IPS-NIHi11 (cell line): ENCODE measurements around the gene MRPL48.
"Not testable (repeated sequence)": the region's sequence is repeated elsewhere in the genome, so short reads cannot be mapped to it uniquely, and the experiment has no call there.

Source experiments
- DNase-seq: peaks from one replicate; pipeline ENCODE4 v3.0.0; 2012; ENCODE audit warnings: mixed read lengths, low spot score

The MRPL48 gene

GRCh38 chr11:73787643-73788558, at the start of gene MRPL48:
TSS of gene MRPL48 (plus strand) at chr11:73787874. CDS start at chr11:73787972, 98 bp downstream.
- DNase-seq: peak; percentile 94

- DNase-seq: no peak
These were observed 44.6 kb upstream of the MRPL48 start for GRCh38 chr11:73743045-73743444.

- DNase-seq: no peak
These were observed 41.0 kb upstream of the MRPL48 start for GRCh38 chr11:73746701-73747100.

- no peak for DNase-seq
These were observed 39.9 kb upstream of the MRPL48 start for GRCh38 chr11:73747762-73748161.

DNA sequence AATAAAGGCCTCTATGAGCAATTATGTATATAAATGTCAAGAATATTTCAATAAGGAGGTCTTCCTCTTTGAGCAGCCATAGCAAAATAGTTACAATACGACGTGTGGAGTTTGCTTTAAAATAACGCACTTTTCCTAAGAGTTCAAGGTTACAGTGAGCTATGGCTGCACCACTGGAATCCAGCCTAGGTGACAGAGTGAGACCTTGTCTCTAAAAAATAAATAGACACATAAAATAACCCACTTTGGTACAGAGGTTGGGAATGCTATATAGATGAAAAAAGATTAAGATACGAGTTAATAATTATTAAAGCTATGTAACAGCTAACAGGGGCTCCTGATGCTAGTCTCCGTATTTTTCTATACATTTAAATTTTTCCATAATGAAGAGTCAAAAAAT, 39.4 kb upstream of the MRPL48 start:
- no peak for DNase-seq

GRCh38 chr11:73749118-73749517, 38.6 kb upstream of the MRPL48 start:
- DNase-seq: no peak

DNA sequence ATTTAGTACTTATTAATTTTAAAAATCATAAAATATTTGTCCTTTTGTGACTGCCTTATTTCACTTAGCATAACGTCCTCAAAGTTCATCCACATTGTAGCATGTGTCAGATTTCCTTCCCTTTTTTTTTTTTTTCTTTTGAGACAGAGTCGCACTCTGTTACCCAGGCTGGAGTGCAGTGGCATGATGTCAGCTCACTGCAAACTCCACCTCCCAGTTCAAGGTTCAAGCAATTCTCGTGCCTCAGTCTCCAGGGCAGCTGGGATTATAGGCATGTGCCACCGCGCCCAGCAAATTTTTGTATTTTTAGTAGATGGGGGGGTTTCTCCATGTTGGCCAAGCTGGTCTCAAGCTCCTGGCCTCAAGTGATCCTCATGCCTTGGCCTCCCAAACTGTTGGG, 37.4 kb upstream of the MRPL48 start:
- no peak for DNase-seq

DNA sequence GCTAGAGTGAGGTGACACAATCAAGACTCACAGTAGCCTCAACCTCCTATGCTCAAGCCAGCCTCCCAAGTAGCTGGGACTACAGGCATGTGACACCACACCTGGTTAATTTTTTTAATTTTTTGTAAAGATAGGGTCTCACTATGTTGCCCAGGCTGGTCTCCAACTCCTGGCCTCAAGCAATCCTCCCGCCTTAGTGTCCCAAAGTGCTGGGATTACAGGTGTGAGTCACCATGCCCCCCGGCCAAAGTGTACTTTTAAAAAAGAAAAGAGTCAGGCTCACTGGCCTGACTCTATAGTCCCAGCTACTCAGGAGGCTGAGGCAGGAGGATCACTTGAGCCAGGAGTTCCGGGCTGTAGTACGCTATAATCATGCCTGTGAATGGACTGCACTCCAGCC, 36.8 kb upstream of the MRPL48 start:
- not testable (repeated sequence) for DNase-seq

- DNase-seq: no peak
These were observed 35.3 kb upstream of the MRPL48 start for GRCh38 chr11:73752216-73752867.

DNA sequence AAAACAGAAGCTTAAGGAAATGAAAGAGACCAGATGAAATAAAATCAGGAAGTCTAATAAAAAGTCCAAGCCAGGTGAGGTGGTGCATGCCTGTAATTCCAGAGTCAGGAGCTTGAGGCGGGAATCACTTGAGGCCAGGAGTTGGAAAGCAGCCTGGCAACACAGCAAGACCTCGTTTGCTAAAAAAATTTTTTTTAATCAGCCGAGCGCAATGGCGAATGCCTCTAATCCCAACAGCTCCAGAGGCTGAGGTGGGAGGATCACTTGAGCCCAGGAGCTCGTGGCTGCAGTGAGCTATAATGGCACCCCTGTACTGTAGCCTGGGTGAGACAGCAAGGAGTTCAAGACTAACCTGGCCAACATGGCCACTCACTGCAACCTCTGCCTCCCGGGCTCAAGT, 34.8 kb upstream of the MRPL48 start:
- DNase-seq: no peak

DNA sequence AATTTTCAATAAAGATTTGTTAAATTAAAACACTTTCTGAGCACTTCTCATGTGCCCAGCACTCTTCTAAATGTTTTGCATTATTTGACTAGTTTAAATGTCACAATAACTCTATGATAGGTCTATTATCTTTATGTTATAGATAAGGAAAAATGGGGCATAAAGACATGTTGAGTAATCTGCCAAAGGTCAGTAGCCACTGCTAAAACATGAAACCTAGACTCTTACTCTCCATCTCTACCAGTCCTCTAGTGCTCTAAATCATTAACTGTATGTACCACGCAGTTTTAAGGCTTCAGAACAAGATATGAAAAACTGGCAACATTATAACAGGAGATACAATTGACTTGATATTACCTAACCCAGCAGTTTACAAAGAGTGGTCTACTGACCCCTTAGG, 33.7 kb upstream of the MRPL48 start:
- DNase-seq: no peak

DNA sequence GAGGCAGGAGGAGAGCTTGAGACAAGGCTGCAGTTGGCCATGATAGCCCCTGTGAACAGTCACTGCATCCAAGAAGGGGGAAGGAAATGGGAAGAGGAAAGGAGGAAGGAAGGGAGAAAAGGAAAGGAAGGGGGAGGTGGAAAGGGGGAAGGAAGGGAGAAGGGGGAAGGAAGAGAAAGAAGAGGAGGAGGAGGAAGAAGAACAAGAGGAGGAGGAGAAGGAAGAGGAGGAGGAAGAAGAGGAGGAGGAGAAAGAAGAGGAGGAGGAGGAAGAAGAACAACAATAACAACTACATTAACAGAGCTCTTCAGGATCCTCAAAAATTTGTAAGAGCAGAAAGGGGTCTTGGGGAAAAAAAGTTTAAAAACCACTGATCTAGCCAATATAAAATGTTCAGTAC, 32.0 kb upstream of the MRPL48 start:
- DNase-seq: no peak

DNA sequence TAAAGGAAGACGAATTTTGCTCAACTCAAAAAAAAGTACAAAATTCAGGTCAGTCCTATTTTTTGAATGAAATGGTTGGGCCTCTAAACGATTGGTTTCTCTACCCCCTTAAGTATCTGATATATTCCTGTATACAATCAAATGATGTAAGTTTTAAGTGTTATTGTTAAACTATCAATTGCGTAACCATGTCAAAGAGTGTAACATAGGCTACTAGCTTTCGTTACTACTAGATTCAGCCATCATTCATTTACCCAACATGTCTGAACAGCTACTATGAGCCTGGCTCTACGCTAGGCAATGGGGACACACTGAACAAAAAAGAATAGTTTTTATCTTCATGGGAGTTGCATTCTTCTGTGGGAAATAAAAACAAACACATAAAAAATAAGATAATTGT, 30.1 kb upstream of the MRPL48 start:
- no peak for DNase-seq

DNA sequence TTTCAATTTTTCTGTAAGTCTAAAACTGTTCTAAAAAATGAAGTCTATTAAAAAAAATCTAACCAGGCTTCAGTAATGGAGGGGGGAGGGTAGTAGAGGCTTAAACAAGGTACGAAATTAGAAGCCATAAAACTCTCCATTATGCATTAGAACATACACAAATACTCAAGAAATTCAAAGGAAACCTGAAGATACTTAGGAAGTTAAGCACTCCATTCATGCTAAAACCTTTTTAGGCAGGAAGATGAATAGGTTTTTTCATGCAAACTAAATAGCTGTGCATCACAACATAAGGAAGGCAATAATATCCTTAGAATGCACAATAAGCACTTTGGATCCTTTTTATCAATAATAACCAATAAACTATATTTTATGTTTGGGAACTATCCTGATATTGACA, 29.2 kb upstream of the MRPL48 start:
- no peak for DNase-seq

GRCh38 chr11:73759610-73760134, 28.0 kb upstream of the MRPL48 start:
- no peak for DNase-seq

DNA sequence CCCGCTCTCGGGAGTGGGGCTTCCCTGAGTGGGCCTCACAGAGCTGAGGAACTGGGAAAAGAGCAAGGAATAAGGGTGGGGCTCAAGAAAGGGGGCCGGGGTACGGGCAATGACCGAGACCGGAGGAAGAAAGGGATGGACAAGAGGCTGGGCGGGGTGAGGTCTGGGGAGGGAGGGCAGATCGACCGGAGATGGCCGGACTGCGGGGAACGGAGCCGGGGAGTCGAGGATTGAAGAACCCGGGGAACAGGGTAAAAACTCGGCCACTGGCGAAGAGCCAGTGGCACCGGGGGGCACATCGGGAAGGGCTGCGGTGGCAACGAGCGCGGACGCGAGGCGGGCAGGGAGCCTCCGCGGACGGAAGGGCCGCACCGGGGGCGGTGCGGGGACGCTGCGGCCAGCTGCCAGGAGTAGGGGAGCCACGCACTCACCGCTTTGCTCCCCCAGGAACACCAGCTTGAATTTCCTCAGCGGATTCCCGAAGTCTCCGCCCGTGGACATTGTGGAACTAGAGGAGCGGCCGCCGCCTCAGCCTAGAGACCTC, 27.5 kb upstream of the MRPL48 start:
- peak; percentile 56 for DNase-seq

- DNase-seq: peak; percentile 94
These were observed 26.8 kb upstream of the MRPL48 start, which contains the start of gene RAB6A for GRCh38 chr11:73760679-73761402. TSS of gene RAB6A (minus strand) at chr11:73761074. CDS start at chr11:73760635, 439 bp downstream.

DNA sequence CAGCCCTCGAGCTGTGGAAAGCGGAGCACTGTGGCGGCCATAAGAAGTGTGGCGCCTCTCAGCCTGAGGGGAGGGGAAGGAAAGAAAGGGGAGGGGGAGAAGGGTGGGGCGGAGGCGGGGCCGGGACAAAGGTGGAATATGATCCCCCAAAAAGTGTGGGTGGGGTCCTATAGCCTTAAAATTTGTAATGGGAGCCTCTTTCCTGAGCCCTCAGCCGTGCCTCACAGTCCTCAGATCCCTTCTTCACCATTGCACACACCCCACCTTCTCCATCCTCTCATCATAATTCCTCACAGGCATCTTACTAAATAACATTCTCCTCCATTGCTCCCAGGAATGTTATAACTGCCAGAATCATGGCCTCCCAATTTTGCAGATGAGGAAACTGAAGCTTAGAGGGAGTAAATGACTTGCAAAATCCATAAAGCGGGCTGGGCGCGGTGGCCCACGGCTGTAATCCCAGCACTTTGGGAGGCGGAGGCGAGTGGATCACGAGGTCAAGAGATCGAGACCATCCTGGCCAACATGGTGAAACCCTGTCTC, 26.2 kb upstream of the MRPL48 start:
- no peak for DNase-seq

- DNase-seq: no peak
These were observed 24.9 kb upstream of the MRPL48 start for GRCh38 chr11:73762732-73763131.

DNA sequence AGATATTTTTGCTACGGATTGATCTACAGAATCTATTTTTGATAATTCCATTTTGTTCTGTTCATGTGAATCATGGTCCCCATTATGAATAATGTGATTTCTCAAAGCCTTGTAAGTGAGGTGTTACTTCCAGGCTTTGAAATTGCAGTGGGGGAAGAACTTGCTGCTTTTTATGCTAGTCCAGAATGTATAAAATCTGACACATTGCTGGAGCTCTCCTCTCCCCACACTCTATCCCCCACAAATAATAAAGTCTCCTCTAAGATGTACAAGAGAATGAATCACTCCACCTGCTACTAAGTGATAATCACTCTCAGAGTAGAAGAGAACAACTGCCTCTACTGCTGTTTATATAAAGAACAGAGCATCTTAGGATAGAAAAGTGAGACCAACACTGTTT, 20.9 kb upstream of the MRPL48 start:
- no peak for DNase-seq

GRCh38 chr11:73770811-73771210, 16.9 kb upstream of the MRPL48 start:
- DNase-seq: not testable (repeated sequence)
